ENCODE data around the gene EMP1.
A peak's percentile ranks its signal among the peaks of the same experiment; 100 is the strongest.

Gene EMP1

GRCh38 chr12:13177906-13178305 is 18.6 kb upstream of the EMP1 start:
- DNase-seq (ENCODE audit: extremely low read depth, low read depth), result no peak
- no peak for TF ChIP-seq CTCF (IDR thresholded peaks at IDR 0.05; ENCODE audit: low read depth, low read length, missing control alignments)
- H3K4me3 ChIP-seq (replicated peaks; ENCODE audit: low read depth, low read length), result no peak overlapping the region

- no peak for TF ChIP-seq CTCF (IDR thresholded peaks at IDR 0.05; ENCODE audit: low read depth, low read length, missing control alignments)
- DNase-seq (ENCODE audit: extremely low read depth, low read depth), result no peak
- no peak overlapping the region for H3K4me3 ChIP-seq (replicated peaks; ENCODE audit: low read depth, low read length)
These were observed 17.8 kb upstream of the EMP1 start for GRCh38 chr12:13178568-13179210.

DNA sequence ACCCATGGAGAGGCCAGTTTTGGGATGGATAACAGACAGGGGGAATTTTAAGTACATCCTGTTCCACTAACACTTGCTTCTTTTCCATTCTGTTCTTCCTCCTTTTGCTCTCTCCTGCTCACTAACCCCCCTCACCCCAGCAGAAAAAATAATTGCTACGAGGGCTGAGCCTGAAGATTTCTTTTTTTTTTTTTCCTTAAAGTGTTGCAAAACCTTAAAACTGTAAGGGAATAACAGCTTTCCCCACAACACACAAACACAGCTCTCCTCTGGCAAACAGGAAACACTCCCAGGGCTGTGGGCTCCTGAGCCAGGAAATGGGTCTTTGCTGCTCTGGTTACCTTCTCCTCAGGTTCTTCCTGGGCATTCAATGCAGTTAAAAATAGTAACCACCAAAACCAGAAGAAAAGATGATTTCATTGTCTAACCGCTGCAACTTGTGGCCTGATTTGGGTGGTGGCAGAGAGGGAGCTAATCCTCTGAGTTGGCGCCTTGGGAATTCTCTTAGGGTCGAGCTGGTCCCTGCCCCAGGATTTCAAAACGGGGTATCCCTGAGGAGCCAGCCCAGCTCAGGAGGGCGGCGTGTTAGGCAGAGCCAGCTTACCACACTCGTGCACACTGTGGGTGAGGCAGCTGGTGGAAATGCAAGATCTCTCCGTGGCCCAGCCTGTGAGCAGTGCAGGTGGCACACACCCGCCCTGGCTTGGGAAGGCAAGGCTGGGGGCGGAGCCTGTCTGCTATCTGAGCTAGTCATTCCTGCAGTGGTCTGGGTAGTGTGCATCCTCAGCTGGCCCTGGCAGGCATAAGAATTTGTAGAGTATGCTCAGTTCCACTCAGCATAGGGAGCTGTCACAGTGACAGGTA is 17.1 kb upstream of the EMP1 start:
- no peak for DNase-seq (ENCODE audit: extremely low read depth, low read depth)
- no peak for TF ChIP-seq CTCF (IDR thresholded peaks at IDR 0.05; ENCODE audit: low read depth, low read length, missing control alignments)
- 0 out of 2 replicates have a peak overlapping the region, but pooled peaks have one; percentile 4 for H3K4me3 ChIP-seq (replicated peaks; ENCODE audit: low read depth, low read length)

GRCh38 chr12:13181375-13182070 is 15.0 kb upstream of the EMP1 start:
- DNase-seq (ENCODE audit: extremely low read depth, low read depth), result no peak
- no peak overlapping the region for H3K4me3 ChIP-seq (replicated peaks; ENCODE audit: low read depth, low read length)
- TF ChIP-seq CTCF (IDR thresholded peaks at IDR 0.05; ENCODE audit: low read depth, low read length, missing control alignments), result no peak

DNA sequence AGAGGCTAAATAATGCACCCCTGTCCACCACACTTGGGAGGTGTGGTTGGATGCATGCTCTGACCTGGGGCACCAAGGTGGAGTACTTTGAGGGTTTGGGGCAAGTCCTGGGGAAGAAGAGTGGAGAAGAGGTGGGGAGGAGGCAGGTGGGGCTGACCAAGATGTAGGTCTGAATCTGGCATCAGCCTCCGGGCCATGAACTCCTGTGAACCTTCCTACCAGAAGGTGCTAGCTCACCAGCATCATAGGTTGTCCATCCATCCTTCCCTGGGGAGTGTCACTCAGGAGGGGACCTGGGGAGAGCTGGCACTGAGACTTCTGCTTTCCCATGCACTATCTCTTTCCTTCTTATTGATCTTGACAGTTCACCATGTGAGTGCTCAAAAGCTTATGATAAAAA is 13.6 kb upstream of the EMP1 start:
- no peak overlapping the region for H3K4me3 ChIP-seq (replicated peaks; ENCODE audit: low read depth, low read length)
- DNase-seq (ENCODE audit: extremely low read depth, low read depth), result no peak
- TF ChIP-seq CTCF (IDR thresholded peaks at IDR 0.05; ENCODE audit: low read depth, low read length, missing control alignments), result no peak

DNA sequence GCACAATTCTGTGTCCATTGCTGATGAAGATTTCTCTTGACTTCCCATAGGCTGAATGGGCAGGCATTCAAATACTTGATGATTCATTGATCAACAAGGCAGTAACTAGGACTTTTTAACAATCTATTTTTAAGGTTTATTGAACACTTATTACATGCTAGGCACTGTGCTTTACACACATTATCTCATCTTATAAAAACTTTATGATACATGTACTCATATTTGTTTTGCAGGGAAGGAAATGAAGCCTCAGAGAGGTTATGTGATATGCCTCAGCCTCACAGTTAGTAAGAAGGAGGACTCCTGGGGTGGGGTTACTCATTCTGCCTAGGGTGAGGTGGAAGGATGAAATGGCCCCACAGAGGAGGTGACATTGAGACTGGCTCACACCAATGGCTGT is 12.9 kb upstream of the EMP1 start:
- no peak for TF ChIP-seq CTCF (IDR thresholded peaks at IDR 0.05; ENCODE audit: low read depth, low read length, missing control alignments)
- H3K4me3 ChIP-seq (replicated peaks; ENCODE audit: low read depth, low read length), result no peak overlapping the region
- no peak for DNase-seq (ENCODE audit: extremely low read depth, low read depth)
